Measurements from ENCODE around the gene MORC2.

The MORC2 gene

GRCh38 chr22:30892731-30893221 is 75.8 kb downstream of the MORC2 start:
- H3K4me3 ChIP-seq (ENCODE audit: low read depth in 1 of 2, low read length in 2 of 2) = no peak overlapping the region
- H3K27ac ChIP-seq (ENCODE audit: low read depth, low read length) = no peak overlapping the region
- H3K27me3 ChIP-seq (ENCODE audit: control insufficient read depth in 1 of 2, insufficient read depth in 2 of 2, low read length in 2 of 2) = no peaks in the 10 kb centered on the region
- no peak overlapping the region for H3K9ac ChIP-seq (ENCODE audit: low read length)
- no peaks in the 10 kb centered on the region for H3K4me1 ChIP-seq (ENCODE audit: insufficient read depth, low read length)
- H3K9me3 ChIP-seq (ENCODE audit: low read length) = no peaks in the 10 kb centered on the region
- no peaks in the 10 kb centered on the region for H3K36me3 ChIP-seq (ENCODE audit: insufficient read depth, low read length)

GRCh38 chr22:30892286-30892685 is 76.3 kb downstream of the MORC2 start:
- no peaks in the 10 kb centered on the region for H3K9me3 ChIP-seq (ENCODE audit: low read length)
- no peak overlapping the region for H3K27ac ChIP-seq (ENCODE audit: low read depth, low read length)
- H3K4me1 ChIP-seq (ENCODE audit: insufficient read depth, low read length) = no peaks in the 10 kb centered on the region
- H3K36me3 ChIP-seq (ENCODE audit: insufficient read depth, low read length) = no peaks in the 10 kb centered on the region
- H3K27me3 ChIP-seq (ENCODE audit: control insufficient read depth in 1 of 2, insufficient read depth in 2 of 2, low read length in 2 of 2) = no peaks in the 10 kb centered on the region
- no peak overlapping the region for H3K4me3 ChIP-seq (ENCODE audit: low read depth in 1 of 2, low read length in 2 of 2)
- no peak overlapping the region for H3K9ac ChIP-seq (ENCODE audit: low read length)

GRCh38 chr22:30891781-30892180 is 76.8 kb downstream of the MORC2 start:
- Histone ChIP-seq H3K27me3 (ENCODE audit: control insufficient read depth in 1 of 2, insufficient read depth in 2 of 2, low read length in 2 of 2) (no peaks in the 10 kb centered on the region), H3K27ac (ENCODE audit: low read depth, low read length) (no peak overlapping the region), H3K4me1 (ENCODE audit: insufficient read depth, low read length) (no peaks in the 10 kb centered on the region), H3K9me3 (ENCODE audit: low read length) (no peaks in the 10 kb centered on the region), H3K4me3 (ENCODE audit: low read depth in 1 of 2, low read length in 2 of 2) (no peak overlapping the region), H3K36me3 (ENCODE audit: insufficient read depth, low read length) (no peaks in the 10 kb centered on the region), H3K9ac (ENCODE audit: low read length) (no peak overlapping the region)

GRCh38 chr22:30891443-30891755 is 77.2 kb downstream of the MORC2 start:
- no peak overlapping the region for H3K27ac ChIP-seq (ENCODE audit: low read depth, low read length)

DNA sequence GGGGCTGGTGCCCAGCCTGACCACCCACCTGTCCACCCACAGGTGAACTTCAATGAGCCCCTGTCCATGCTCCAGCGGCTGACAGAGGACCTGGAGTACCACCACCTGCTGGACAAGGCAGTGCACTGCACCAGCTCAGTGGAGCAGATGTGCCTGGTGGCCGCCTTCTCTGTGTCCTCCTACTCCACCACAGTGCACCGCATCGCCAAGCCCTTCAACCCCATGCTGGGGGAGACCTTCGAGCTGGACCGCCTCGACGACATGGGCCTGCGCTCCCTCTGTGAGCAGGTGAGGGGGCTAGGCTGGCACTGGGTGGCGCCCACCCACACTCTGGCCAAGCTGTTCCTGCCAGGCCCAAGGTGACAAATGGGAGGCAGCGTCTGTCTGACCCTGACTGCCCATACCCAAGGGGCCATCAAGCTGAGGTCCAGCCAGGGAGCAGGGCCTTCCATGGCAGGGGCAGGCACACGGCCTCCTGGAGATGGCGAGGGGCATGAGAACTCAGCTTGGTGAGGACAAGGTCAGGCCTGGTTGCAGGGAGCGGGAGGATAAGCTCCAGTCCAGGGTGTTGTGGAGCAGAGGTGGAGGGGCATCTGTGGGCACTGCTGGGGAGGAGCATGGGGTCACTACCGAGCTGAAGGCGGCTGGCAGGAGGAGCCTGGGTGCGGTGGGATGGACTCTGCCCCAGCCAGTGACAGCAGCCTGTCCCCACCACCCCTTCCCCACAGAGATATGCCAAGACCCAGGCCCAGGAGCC is 77.7 kb downstream of the MORC2 start:
- no peak overlapping the region for H3K27ac ChIP-seq (ENCODE audit: low read depth, low read length)
- no peaks in the 10 kb centered on the region for H3K36me3 ChIP-seq (ENCODE audit: insufficient read depth, low read length)
- no peaks in the 10 kb centered on the region for H3K9me3 ChIP-seq (ENCODE audit: low read length)
- H3K4me3 ChIP-seq (ENCODE audit: low read depth in 1 of 2, low read length in 2 of 2) = no peak overlapping the region
- no peaks in the 10 kb centered on the region for H3K4me1 ChIP-seq (ENCODE audit: insufficient read depth, low read length)
- no peak overlapping the region for H3K9ac ChIP-seq (ENCODE audit: low read length)
- H3K27me3 ChIP-seq (ENCODE audit: control insufficient read depth in 1 of 2, insufficient read depth in 2 of 2, low read length in 2 of 2) = no peaks in the 10 kb centered on the region

More at GRCh38 chr22:30891443-30891755, 77.2 kb downstream of the MORC2 start:
- Histone ChIP-seq H3K4me3 (ENCODE audit: low read depth in 1 of 2, low read length in 2 of 2) (no peak overlapping the region), H3K9me3 (ENCODE audit: low read length) (no peaks in the 10 kb centered on the region), H3K36me3 (ENCODE audit: insufficient read depth, low read length) (no peaks in the 10 kb centered on the region), H3K9ac (ENCODE audit: low read length) (no peak overlapping the region), H3K4me1 (ENCODE audit: insufficient read depth, low read length) (no peaks in the 10 kb centered on the region), H3K27me3 (ENCODE audit: control insufficient read depth in 1 of 2, insufficient read depth in 2 of 2, low read length in 2 of 2) (no peaks in the 10 kb centered on the region)

DNA sequence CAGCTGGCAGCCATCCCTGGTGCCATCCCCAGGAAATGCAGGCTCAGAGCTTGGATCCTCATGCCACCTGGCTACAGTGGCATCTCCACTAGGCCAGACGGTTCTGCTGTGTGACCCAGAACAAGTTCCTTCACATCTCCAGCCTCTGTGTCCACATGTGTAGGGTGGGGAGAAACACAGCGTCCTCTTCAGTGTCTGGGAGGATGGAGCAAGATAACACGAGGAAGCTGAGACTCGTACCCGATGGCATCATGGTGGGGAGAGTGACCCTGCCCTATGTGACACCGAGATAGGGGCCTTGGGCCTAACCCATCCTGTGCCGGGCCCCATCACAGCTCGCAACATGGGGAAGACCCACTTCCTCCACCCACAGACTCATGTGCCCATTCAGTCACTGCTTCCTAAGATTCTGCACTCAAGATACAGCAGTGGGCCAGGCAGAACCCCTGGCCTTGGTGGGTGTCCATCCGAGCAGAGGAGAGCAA is 78.5 kb downstream of the MORC2 start:
- Histone ChIP-seq H3K27me3 (ENCODE audit: control insufficient read depth in 1 of 2, insufficient read depth in 2 of 2, low read length in 2 of 2) (no peaks in the 10 kb centered on the region), H3K9me3 (ENCODE audit: low read length) (no peaks in the 10 kb centered on the region), H3K36me3 (ENCODE audit: insufficient read depth, low read length) (no peaks in the 10 kb centered on the region)

DNA sequence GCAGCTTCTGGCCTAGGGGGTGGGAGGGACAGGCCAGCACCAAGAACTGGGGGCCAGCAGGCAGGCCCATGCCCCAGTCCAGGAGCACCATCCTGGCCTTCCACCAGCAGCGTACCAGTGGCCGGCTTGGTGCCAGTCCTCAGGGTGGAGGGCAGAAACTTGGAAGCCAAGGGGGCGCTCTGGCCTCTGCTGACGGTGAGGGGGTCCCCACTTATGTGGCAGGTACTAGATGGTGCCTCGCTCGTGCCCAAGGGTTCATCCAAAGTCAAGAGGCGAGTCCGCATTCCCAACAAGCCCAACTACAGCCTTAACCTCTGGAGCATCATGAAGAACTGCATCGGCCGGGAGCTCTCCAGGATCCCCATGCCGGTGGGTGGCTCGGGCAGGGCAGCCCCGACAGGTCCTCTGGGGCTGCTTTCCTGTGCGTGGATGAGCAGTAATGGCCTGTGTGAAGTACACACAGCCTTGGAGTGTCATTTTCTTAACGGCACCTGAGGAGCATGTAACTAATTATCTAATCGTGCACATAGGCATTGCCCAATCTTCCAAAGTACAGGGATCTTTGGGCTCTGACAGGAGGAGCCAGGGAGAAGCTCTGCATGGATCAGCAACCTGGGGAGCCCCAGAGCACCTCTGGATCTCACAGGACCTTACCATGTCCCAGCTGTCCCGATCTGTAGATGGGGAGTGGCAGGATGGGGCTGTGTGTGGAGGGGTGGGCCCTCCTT is 79.1 kb downstream of the MORC2 start:
- H3K4me1 ChIP-seq (ENCODE audit: insufficient read depth, low read length) = no peaks in the 10 kb centered on the region
- H3K36me3 ChIP-seq (ENCODE audit: insufficient read depth, low read length) = no peaks in the 10 kb centered on the region
- H3K9ac ChIP-seq (ENCODE audit: low read length) = no peak overlapping the region
- no peaks in the 10 kb centered on the region for H3K27me3 ChIP-seq (ENCODE audit: control insufficient read depth in 1 of 2, insufficient read depth in 2 of 2, low read length in 2 of 2)
- no peak overlapping the region for H3K27ac ChIP-seq (ENCODE audit: low read depth, low read length)
- no peak overlapping the region for H3K4me3 ChIP-seq (ENCODE audit: low read depth in 1 of 2, low read length in 2 of 2)
- H3K9me3 ChIP-seq (ENCODE audit: low read length) = no peaks in the 10 kb centered on the region

More for the DNA sequence above, 78.5 kb downstream of the MORC2 start:
- no peak overlapping the region for H3K27ac ChIP-seq (ENCODE audit: low read depth, low read length)
- H3K4me3 ChIP-seq (ENCODE audit: low read depth in 1 of 2, low read length in 2 of 2) = no peak overlapping the region
- H3K4me1 ChIP-seq (ENCODE audit: insufficient read depth, low read length) = no peaks in the 10 kb centered on the region
- no peak overlapping the region for H3K9ac ChIP-seq (ENCODE audit: low read length)

DNA sequence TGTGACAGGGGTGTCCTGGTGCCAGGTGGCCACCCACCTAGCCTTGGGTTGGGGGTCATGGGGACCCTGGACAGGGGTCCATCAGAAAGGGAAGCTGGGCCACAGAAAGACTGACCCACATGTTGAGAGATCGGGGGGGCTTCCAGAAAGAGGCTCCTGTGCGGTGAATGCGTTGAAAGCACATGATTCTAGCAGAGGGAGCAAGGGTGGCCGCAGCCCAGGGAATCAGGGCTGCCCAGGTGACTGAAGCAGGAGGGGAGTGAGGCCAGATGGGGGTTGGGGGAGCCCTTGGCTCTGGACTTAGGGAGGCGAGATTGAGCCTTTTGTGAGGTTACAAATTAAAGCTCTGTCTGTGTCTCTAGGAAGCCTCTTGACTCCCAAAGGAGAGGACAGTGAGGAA is 80.7 kb downstream of the MORC2 start:
- no peak overlapping the region for H3K4me3 ChIP-seq (ENCODE audit: low read depth in 1 of 2, low read length in 2 of 2)
- no peaks in the 10 kb centered on the region for H3K27me3 ChIP-seq (ENCODE audit: control insufficient read depth in 1 of 2, insufficient read depth in 2 of 2, low read length in 2 of 2)
- no peaks in the 10 kb centered on the region for H3K4me1 ChIP-seq (ENCODE audit: insufficient read depth, low read length)
- H3K9me3 ChIP-seq (ENCODE audit: low read length) = no peaks in the 10 kb centered on the region
- no peak overlapping the region for H3K27ac ChIP-seq (ENCODE audit: low read depth, low read length)
- no peak overlapping the region for H3K9ac ChIP-seq (ENCODE audit: low read length)
- no peaks in the 10 kb centered on the region for H3K36me3 ChIP-seq (ENCODE audit: insufficient read depth, low read length)

DNA sequence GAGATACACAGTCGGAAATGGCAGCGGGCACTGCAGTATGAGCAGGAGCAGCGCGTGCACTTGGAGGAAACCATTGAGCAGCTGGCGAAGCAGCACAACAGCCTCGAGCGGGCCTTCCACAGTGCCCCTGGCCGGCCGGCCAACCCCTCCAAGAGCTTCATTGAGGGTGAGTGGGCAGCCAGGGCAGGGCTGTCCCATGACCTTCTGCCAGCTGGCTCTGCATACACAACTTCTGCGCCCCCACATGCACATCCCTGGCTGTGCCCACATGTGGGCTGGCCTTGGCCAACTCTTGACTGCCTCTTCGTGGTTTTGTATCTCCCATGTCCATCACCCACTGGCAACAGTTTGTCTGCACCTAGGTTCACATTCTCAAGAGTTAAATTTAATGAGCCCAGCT is 81.1 kb downstream of the MORC2 start:
- no peaks in the 10 kb centered on the region for H3K27me3 ChIP-seq (ENCODE audit: control insufficient read depth in 1 of 2, insufficient read depth in 2 of 2, low read length in 2 of 2)
- H3K4me3 ChIP-seq (ENCODE audit: low read depth in 1 of 2, low read length in 2 of 2) = no peak overlapping the region
- H3K4me1 ChIP-seq (ENCODE audit: insufficient read depth, low read length) = no peaks in the 10 kb centered on the region
- H3K36me3 ChIP-seq (ENCODE audit: insufficient read depth, low read length) = no peaks in the 10 kb centered on the region
- H3K9ac ChIP-seq (ENCODE audit: low read length) = no peak overlapping the region
- H3K9me3 ChIP-seq (ENCODE audit: low read length) = no peaks in the 10 kb centered on the region
- H3K27ac ChIP-seq (ENCODE audit: low read depth, low read length) = no peak overlapping the region

DNA sequence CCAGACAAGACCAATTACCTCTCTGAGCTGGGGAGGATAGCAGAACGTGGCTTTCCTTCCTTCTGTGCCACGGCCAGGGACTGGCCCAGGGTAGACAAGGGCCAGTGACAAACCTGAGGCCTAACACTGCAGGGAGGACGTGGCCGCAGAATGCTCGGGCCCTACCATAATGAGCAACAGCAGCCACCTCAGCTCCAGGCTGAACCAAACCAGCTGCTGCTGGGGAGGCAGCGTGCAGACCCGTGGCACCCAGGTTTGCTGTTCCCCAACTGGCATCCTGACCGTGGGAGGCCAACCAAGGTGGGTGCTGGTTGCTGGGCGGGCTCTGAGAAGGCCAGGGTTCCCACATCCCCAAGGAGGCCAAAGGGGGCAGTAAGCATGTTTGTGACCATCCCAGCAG is 83.0 kb downstream of the MORC2 start:
- no peak overlapping the region for H3K27ac ChIP-seq (ENCODE audit: low read depth, low read length)
- no peaks in the 10 kb centered on the region for H3K4me1 ChIP-seq (ENCODE audit: insufficient read depth, low read length)
- H3K9ac ChIP-seq (ENCODE audit: low read length) = no peak overlapping the region
- H3K4me3 ChIP-seq (ENCODE audit: low read depth in 1 of 2, low read length in 2 of 2) = no peak overlapping the region
- H3K9me3 ChIP-seq (ENCODE audit: low read length) = no peaks in the 10 kb centered on the region
- no peaks in the 10 kb centered on the region for H3K27me3 ChIP-seq (ENCODE audit: control insufficient read depth in 1 of 2, insufficient read depth in 2 of 2, low read length in 2 of 2)
- H3K36me3 ChIP-seq (ENCODE audit: insufficient read depth, low read length) = no peaks in the 10 kb centered on the region

- no peaks in the 10 kb centered on the region for H3K9me3 ChIP-seq (ENCODE audit: low read length)
- no peak overlapping the region for H3K9ac ChIP-seq (ENCODE audit: low read length)
- no peaks in the 10 kb centered on the region for H3K27me3 ChIP-seq (ENCODE audit: control insufficient read depth in 1 of 2, insufficient read depth in 2 of 2, low read length in 2 of 2)
- no peaks in the 10 kb centered on the region for H3K36me3 ChIP-seq (ENCODE audit: insufficient read depth, low read length)
- H3K27ac ChIP-seq (ENCODE audit: low read depth, low read length) = no peak overlapping the region
- no peak overlapping the region for H3K4me3 ChIP-seq (ENCODE audit: low read depth in 1 of 2, low read length in 2 of 2)
- H3K4me1 ChIP-seq (ENCODE audit: insufficient read depth, low read length) = no peaks in the 10 kb centered on the region
Measured at GRCh38 chr22:30885001-30885366, 83.6 kb downstream of the MORC2 start.

All from muscle layer of colon (tissue), 2 donors.